WTC11 (cell line): Measurements from ENCODE around the gene PREPL. TPM values are rescaled to one million over a fixed set of nuclear protein-coding genes. Genes with fewer than 3 reads are reported as not detected.

Source experiments
- ATAC-seq: fragments of 200-7000 bp; cut with Tn5 transposase; 2 replicates; pipeline ENCODE4 v1.10.0; 2021; ENCODE audit warnings: mild to moderate bottlenecking, moderate library complexity
- CTCF ChIA-PET: fragments of 300-600 bp; sonication (Branson Sonifier 250); formaldehyde crosslinking; loops from one replicate; lab custom pipeline; 2021; ENCODE audit warnings: antibody characterized with exemption; lab: Charles Lee
- POLR2A ChIA-PET: fragments of 350-600 bp; sonication (Branson Sonifier 250); formaldehyde crosslinking; loops from one replicate; lab custom pipeline; 2021; ENCODE audit warnings: antibody characterized with exemption; lab: Charles Lee
- DNase-seq: peaks from one replicate; pipeline ENCODE4 v3.0.0; 2021; ENCODE audit warnings: low spot score
- H3K27ac Mint-ChIP-seq: 2 replicates; pipeline ENCODE4 v1.8.0; 2021; ENCODE audit warnings: mixed read lengths
- H3K27me3 Mint-ChIP-seq: 2 replicates; pipeline ENCODE4 v1.8.0; 2021; ENCODE audit warnings: low read depth, mild to moderate bottlenecking, moderate library complexity, mixed read lengths
- H3K36me3 Mint-ChIP-seq: 2 replicates; pipeline ENCODE4 v1.8.0; 2021; ENCODE audit warnings: mixed read lengths
- H3K4me1 Mint-ChIP-seq: 2 replicates; pipeline ENCODE4 v1.8.0; 2022; ENCODE audit warnings: mixed read lengths
- H3K4me3 Mint-ChIP-seq: 2 replicates; pipeline ENCODE4 v1.8.0; 2021; ENCODE audit warnings: mild to moderate bottlenecking, moderate library complexity, mixed read lengths
- H3K9me3 Mint-ChIP-seq: 2 replicates; pipeline ENCODE4 v1.8.0; 2021; ENCODE audit warnings: mixed read lengths
- CBFB ChIP-seq: sonication (generic); formaldehyde crosslinking; IDR thresholded peaks from 2 replicates; pipeline ENCODE4 v1.8.1; 2022; ENCODE audit warnings: mild to moderate bottlenecking, low read depth, missing genetic modification reagents
- CREM ChIP-seq: sonication (generic); formaldehyde crosslinking; IDR thresholded peaks from 2 replicates; pipeline ENCODE4 v1.8.1; 2022; ENCODE audit warnings: mild to moderate bottlenecking, missing genetic modification reagents, moderate library complexity
- EMX1 ChIP-seq: fragments of 250-450 bp; sonication (Bioruptor Pico); IDR thresholded peaks from 2 replicates; pipeline ENCODE4 v1.8.0; 2021; ENCODE audit warnings: mild to moderate bottlenecking
- FOXJ3 ChIP-seq: sonication (generic); formaldehyde crosslinking; IDR thresholded peaks from 2 replicates; pipeline ENCODE4 v1.9.0; 2021; ENCODE audit warnings: missing genetic modification reagents, mild to moderate bottlenecking, borderline replicate concordance
- GRHL2 ChIP-seq: fragments of 250-450 bp; sonication (Bioruptor Pico); IDR thresholded peaks from 2 replicates; pipeline ENCODE4 v1.8.0; 2022; ENCODE audit warnings: mild to moderate bottlenecking, moderate library complexity; ENCODE audit not compliant: insufficient replicate concordance, severe bottlenecking
- JAZF1 ChIP-seq: fragments of 250-450 bp; sonication (Bioruptor Pico); IDR thresholded peaks from 2 replicates; pipeline ENCODE4 v1.9.0; 2021; ENCODE audit warnings: moderate library complexity, mild to moderate bottlenecking, inconsistent platforms
- MYBL2 ChIP-seq: sonication (generic); formaldehyde crosslinking; IDR thresholded peaks from 2 replicates; pipeline ENCODE4 v1.8.1; 2023; ENCODE audit warnings: mild to moderate bottlenecking, moderate library complexity, missing genetic modification reagents
- RORB ChIP-seq: fragments of 250-450 bp; sonication (Bioruptor Pico); IDR thresholded peaks from 2 replicates; pipeline ENCODE4 v1.9.0; 2021; ENCODE audit warnings: mild to moderate bottlenecking
- SP1 ChIP-seq: sonication (generic); formaldehyde crosslinking; conservative IDR thresholded peaks from 2 replicates; pipeline ENCODE4 v1.8.1; 2022; ENCODE audit warnings: missing genetic modification reagents
- TP53 ChIP-seq: sonication (generic); formaldehyde crosslinking; IDR thresholded peaks from 2 replicates; pipeline ENCODE4 v1.8.1; 2023; ENCODE audit warnings: mild to moderate bottlenecking, missing genetic modification reagents
- ZNF121 ChIP-seq: sonication (generic); formaldehyde crosslinking; IDR thresholded peaks from 2 replicates; pipeline ENCODE4 v1.8.0; 2023; ENCODE audit warnings: missing genetic modification reagents
- ZNF138 ChIP-seq: sonication (generic); formaldehyde crosslinking; conservative IDR thresholded peaks from 2 replicates; pipeline ENCODE4 v1.8.1; 2022; ENCODE audit warnings: mild to moderate bottlenecking, moderate library complexity, missing genetic modification reagents
- total RNA-seq: library from RNA; stranded (reverse); gene quantifications from 3 replicates; pipeline ENCODE4 v1.2.3, GENCODE V29; 2021
- TF ChIP-seq, protein P1 (sequence below): sonication (generic); formaldehyde crosslinking; IDR thresholded peaks from 2 replicates; pipeline ENCODE4 v1.8.1; 2022; ENCODE audit warnings: low read depth, missing genetic modification reagents, borderline replicate concordance
- TF ChIP-seq, protein P2 (sequence below): sonication (generic); formaldehyde crosslinking; IDR thresholded peaks from 2 replicates; pipeline ENCODE4 v1.8.1; 2023; ENCODE audit warnings: mild to moderate bottlenecking, missing genetic modification reagents, moderate library complexity
- TF ChIP-seq, protein P3 (sequence below): sonication (generic); formaldehyde crosslinking; conservative IDR thresholded peaks from 2 replicates; pipeline ENCODE4 v1.8.1; 2023; ENCODE audit warnings: mild to moderate bottlenecking, low read depth, missing genetic modification reagents, moderate library complexity
- TF ChIP-seq, protein P4 (sequence below): sonication (generic); formaldehyde crosslinking; IDR thresholded peaks from 2 replicates; pipeline ENCODE4 v1.8.0; 2022; ENCODE audit warnings: mild to moderate bottlenecking, missing genetic modification reagents
- TF ChIP-seq, protein P5 (sequence below): sonication (generic); formaldehyde crosslinking; IDR thresholded peaks from 2 replicates; pipeline ENCODE4 v1.8.1; 2023; ENCODE audit warnings: mild to moderate bottlenecking, moderate library complexity, missing genetic modification reagents
- TF ChIP-seq, protein P6 (sequence below): fragments of 250-450 bp; sonication (Bioruptor Pico); IDR thresholded peaks from 2 replicates; pipeline ENCODE4 v1.9.0; 2021; ENCODE audit warnings: mild to moderate bottlenecking

PREPL gene
- total RNA-seq, 1 experiment from 2014 or later = 29.3 TPM

DNA sequence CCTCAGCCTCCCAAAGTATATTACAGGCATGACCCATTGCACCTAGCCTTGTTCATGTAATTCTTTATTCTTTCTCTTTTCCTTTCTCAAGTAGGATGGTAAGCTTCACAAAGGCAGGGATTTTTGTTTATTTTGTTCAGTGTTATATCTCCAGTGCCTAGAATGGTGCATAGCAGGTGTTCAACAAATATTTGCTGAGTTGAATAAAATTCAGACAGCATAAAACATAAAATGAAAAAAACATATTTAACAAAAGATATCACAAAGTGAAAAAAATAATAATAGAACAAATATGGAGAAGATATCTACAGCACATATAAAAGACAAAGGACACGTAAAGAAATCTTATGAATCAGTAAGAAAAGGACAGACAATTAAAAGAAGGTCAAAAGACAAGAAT is 8.8 kb downstream of the PREPL start:
- no peaks in the 10 kb centered on the region for H3K36me3 Mint-ChIP-seq
- H3K9me3 Mint-ChIP-seq = no peaks in the 10 kb centered on the region
- TF ChIP-seq MYBL2 (CRISPR knock-in tag) (no peak), GRHL2 (no peak), EMX1 (CRISPR knock-in tag) (no peak), RORB (no peak), JAZF1 (CRISPR knock-in tag) (no peak), CREM (CRISPR knock-in tag) (no peak), CBFB (CRISPR knock-in tag) (no peak), TP53 (no peak), FOXJ3 (CRISPR knock-in tag) (no peak), ZNF121 (CRISPR knock-in tag) (no peak), ZNF138 (CRISPR knock-in tag) (no peak), SP1 (no peak)
- TF ChIP-seq, protein P1, sequence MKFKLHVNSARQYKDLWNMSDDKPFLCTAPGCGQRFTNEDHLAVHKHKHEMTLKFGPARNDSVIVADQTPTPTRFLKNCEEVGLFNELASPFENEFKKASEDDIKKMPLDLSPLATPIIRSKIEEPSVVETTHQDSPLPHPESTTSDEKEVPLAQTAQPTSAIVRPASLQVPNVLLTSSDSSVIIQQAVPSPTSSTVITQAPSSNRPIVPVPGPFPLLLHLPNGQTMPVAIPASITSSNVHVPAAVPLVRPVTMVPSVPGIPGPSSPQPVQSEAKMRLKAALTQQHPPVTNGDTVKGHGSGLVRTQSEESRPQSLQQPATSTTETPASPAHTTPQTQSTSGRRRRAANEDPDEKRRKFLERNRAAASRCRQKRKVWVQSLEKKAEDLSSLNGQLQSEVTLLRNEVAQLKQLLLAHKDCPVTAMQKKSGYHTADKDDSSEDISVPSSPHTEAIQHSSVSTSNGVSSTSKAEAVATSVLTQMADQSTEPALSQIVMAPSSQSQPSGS (CRISPR knock-in tag) = no peak
- TF ChIP-seq, protein P2, sequence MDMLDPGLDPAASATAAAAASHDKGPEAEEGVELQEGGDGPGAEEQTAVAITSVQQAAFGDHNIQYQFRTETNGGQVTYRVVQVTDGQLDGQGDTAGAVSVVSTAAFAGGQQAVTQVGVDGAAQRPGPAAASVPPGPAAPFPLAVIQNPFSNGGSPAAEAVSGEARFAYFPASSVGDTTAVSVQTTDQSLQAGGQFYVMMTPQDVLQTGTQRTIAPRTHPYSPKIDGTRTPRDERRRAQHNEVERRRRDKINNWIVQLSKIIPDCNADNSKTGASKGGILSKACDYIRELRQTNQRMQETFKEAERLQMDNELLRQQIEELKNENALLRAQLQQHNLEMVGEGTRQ (CRISPR knock-in tag) = no peak
- TF ChIP-seq, protein P3, sequence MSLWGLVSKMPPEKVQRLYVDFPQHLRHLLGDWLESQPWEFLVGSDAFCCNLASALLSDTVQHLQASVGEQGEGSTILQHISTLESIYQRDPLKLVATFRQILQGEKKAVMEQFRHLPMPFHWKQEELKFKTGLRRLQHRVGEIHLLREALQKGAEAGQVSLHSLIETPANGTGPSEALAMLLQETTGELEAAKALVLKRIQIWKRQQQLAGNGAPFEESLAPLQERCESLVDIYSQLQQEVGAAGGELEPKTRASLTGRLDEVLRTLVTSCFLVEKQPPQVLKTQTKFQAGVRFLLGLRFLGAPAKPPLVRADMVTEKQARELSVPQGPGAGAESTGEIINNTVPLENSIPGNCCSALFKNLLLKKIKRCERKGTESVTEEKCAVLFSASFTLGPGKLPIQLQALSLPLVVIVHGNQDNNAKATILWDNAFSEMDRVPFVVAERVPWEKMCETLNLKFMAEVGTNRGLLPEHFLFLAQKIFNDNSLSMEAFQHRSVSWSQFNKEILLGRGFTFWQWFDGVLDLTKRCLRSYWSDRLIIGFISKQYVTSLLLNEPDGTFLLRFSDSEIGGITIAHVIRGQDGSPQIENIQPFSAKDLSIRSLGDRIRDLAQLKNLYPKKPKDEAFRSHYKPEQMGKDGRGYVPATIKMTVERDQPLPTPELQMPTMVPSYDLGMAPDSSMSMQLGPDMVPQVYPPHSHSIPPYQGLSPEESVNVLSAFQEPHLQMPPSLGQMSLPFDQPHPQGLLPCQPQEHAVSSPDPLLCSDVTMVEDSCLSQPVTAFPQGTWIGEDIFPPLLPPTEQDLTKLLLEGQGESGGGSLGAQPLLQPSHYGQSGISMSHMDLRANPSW (CRISPR knock-in tag) = no peak
- TF ChIP-seq, protein P4, sequence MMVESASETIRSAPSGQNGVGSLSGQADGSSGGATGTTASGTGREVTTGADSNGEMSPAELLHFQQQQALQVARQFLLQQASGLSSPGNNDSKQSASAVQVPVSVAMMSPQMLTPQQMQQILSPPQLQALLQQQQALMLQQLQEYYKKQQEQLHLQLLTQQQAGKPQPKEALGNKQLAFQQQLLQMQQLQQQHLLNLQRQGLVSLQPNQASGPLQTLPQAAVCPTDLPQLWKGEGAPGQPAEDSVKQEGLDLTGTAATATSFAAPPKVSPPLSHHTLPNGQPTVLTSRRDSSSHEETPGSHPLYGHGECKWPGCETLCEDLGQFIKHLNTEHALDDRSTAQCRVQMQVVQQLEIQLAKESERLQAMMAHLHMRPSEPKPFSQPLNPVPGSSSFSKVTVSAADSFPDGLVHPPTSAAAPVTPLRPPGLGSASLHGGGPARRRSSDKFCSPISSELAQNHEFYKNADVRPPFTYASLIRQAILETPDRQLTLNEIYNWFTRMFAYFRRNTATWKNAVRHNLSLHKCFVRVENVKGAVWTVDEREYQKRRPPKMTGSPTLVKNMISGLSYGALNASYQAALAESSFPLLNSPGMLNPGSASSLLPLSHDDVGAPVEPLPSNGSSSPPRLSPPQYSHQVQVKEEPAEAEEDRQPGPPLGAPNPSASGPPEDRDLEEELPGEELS (CRISPR knock-in tag) = no peak
- TF ChIP-seq, protein P5, sequence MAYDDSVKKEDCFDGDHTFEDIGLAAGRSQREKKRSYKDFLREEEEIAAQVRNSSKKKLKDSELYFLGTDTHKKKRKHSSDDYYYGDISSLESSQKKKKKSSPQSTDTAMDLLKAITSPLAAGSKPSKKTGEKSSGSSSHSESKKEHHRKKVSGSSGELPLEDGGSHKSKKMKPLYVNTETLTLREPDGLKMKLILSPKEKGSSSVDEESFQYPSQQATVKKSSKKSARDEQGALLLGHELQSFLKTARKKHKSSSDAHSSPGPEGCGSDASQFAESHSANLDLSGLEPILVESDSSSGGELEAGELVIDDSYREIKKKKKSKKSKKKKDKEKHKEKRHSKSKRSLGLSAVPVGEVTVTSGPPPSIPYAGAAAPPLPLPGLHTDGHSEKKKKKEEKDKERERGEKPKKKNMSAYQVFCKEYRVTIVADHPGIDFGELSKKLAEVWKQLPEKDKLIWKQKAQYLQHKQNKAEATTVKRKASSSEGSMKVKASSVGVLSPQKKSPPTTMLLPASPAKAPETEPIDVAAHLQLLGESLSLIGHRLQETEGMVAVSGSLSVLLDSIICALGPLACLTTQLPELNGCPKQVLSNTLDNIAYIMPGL (CRISPR knock-in tag) = no peak
- TF ChIP-seq, protein P6, sequence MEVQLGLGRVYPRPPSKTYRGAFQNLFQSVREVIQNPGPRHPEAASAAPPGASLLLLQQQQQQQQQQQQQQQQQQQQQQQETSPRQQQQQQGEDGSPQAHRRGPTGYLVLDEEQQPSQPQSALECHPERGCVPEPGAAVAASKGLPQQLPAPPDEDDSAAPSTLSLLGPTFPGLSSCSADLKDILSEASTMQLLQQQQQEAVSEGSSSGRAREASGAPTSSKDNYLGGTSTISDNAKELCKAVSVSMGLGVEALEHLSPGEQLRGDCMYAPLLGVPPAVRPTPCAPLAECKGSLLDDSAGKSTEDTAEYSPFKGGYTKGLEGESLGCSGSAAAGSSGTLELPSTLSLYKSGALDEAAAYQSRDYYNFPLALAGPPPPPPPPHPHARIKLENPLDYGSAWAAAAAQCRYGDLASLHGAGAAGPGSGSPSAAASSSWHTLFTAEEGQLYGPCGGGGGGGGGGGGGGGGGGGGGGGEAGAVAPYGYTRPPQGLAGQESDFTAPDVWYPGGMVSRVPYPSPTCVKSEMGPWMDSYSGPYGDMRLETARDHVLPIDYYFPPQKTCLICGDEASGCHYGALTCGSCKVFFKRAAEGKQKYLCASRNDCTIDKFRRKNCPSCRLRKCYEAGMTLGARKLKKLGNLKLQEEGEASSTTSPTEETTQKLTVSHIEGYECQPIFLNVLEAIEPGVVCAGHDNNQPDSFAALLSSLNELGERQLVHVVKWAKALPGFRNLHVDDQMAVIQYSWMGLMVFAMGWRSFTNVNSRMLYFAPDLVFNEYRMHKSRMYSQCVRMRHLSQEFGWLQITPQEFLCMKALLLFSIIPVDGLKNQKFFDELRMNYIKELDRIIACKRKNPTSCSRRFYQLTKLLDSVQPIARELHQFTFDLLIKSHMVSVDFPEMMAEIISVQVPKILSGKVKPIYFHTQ = no peak
- no peaks in the 10 kb centered on the region for H3K27me3 Mint-ChIP-seq
- DNase-seq = no peak
- ChIA-PET POLR2A (interaction anchor here (1.8 kb wide), 1 partner anchor 9 kb away, joined by 9 read pairs; the partner anchor contains the start of genes CAMKMT and PREPL), CTCF (interaction anchor here (1.0 to 1.8 kb wide), 2 partner anchors 9 to 308 kb away, joined by 3 to 6 read pairs; partner anchors contain the start of genes CAMKMT and PREPL)
- ATAC-seq = no peak
- no peak overlapping the region for H3K27ac Mint-ChIP-seq
- H3K4me1 Mint-ChIP-seq = peaks cover 17% of the 10 kb centered on the region
- H3K4me3 Mint-ChIP-seq = no peak overlapping the region
